GM19463 (cell line): ENCODE data around the gene FCER2.

ENCODE experiments used
- ATAC-seq: cut with Tn5 transposase; IDR thresholded peaks from one replicate; pipeline ENCODE4 v1.9.1; 2021; ENCODE audit warnings: mild to moderate bottlenecking, moderate library complexity; ENCODE audit not compliant: unreplicated experiment

The FCER2 gene

DNA sequence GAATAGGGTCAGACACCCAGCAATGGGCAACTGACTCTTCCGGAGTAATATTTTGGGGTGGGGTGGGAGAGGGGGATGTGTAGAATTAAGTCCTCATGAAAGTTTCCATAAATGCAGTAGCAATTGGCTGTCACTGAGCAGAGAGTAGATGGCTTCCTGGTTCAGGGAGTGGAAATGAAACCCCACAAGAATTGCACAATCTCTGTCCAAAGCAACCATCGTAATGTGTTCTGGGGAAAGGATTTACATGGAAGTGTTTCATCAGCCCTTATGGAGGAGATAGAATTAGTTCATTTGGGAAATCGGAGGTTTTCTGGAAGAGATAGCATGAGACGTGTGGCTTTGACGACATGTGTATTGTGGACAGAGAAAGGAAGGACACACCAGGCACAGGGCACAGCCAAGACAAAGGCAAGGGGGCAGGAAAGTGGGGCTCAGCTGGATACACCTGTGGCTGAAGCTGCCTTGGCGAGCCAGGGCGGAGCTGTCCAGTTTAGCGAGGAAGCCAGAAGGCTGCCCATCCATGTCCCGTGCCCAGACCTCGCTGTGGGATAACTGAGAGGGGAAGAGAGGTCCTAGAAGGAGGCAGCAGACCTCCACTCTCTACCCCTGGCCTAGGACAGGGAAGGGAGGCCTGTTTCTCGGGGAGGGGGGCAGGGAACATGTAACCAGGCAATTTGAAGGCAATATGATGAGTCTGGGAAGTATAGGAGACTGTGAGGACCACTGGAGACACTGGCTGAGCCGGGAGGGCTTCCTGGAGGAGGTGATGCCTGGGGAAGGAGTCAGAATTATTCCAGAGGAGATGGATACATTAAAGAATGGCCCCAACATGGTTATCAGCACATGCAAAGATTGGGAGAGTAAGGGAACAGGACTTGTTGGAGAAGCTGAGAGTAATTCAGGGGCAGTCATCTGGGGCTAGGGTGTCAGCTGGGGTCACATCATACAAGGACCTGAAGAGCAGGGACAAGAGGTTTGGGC lies 32.6 kb upstream of the FCER2 start:
- ATAC-seq = no peak

GRCh38 chr19:7733376-7733775 lies 31.4 kb upstream of the FCER2 start:
- ATAC-seq = no peak

DNA sequence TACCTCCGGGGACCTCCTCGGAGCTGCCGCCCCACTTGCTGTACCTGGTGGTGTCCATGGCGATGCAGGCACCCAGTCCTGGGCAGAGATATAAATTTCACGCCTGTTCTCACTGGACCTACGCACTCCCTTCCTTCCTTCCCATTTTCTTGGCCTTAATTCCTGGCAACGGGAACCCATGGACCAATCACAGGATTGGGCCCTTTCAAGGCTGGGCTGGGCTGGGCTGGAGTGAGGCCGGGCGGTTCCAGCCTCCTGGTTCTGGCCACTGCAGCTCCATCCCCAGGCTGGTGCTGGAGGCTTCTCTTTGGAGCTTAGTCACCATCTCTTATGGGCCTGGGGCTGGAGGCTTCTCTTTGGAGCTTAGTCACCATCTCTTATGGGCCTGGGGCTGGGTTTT lies 30.1 kb upstream of the FCER2 start, which contains the start of gene CLEC4G:
TSS of gene CLEC4G (minus strand) at position 66 of the 400 bp plus-strand sequence. CDS start at position 58, 8 bp downstream.
- no peak for ATAC-seq

DNA sequence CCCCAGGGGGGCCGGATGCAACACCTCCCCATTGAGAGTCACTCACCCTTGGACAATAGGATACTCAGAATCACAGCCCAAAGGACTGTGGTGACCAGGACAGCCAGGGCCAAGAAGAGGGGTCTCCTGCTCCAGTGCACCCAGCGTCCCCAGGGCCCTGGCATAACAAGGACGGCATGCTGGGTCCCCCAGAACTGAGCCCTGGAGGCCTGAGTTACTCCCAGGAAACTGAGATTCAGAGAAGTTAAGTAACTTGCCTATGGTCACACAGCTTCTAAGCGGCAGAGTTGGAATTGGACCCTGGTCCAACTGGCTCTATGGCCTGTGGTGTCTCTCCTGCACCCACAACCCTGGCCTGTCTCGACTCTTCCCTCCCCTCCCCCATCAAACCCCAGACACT lies 29.7 kb upstream of the FCER2 start:
- no peak for ATAC-seq

DNA sequence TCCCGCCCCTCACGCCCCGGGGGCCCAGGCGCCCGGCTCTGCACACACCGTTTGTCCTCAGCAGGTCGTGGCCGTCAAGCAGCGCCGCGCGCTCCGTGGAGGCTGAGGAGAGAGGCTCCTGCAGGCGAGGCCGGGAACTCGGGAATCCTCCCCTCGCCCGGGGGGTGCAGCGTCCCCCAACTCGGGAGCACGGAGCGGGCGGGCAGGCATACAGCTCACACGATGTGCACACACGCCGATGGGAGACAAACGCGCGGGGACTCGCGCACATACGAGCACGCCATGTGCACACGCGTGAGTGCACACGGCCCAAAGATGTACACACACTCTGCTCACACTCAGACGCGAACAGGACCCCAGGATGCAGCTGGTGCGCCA lies 29.3 kb upstream of the FCER2 start:
- ATAC-seq = no peak

GRCh38 chr19:7730286-7731217 lies 28.6 kb upstream of the FCER2 start:
- ATAC-seq = no peak

DNA sequence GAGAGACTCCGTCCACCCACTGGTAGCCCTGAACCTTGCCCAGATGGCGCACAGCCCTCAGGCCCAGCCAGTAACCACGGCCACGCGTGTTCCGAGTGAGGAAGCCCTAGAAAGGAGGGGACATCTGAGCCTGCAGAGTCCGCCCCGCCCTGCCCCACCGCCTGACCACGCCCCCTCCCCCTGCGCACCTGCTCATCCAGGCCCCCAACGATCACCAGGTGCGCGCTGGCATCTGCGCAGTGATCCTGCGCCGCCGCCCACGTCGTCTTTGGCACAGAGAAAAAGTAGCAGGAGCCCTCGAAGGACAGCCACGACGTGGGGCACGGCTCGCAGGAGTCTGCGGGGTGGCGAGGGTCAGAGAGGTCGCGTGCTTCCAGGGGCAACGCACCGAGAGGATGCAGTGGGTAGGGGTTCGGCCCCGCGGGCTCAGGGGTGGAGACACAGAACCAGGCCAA lies 27.9 kb upstream of the FCER2 start:
- no peak for ATAC-seq

GRCh38 chr19:7729211-7729610 lies 27.3 kb upstream of the FCER2 start:
- ATAC-seq = no peak

DNA sequence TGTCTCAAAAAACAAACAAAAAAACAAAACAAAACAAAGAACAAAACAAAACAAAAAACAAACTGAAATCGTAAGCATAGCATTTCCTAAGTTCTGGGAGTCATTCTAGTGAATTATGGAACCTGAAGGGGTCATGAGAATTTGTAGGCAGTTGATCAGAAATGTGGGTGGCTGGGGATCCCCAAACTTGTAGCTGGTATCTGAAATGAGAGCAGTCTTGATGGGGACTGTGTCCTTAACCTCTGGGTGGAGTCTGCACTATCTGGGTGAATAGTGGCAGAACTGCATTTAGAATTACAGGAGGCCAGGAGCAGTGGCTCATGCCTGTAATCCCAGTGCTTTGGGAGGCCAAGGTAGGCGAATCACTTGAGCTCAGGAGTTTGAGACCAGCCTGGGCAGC lies 23.9 kb upstream of the FCER2 start:
- ATAC-seq = no peak

DNA sequence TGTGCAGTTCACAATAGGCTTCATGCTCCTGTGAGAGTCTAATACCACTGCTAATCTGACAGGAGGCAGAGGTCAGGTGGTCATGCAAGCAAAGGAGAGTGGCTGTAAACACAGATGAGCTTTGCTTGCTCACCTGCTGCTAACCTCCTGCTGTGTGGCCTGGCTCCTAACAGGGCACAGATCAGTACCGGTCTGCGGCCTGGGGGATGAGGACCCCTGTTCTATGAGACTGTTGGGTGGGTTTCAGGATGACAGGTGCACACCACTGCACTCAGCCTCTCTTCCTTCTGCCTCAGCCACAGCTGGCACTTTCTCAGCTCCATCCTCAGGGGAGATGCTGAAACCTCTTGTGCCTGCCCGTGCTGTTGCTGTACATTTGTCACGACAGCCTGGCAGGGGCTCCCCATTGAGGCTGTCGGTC lies 20.3 kb upstream of the FCER2 start:
- ATAC-seq = no peak

- no peak for ATAC-seq
These were observed 18.4 kb upstream of the FCER2 start for GRCh38 chr19:7720351-7720750.

- no peak for ATAC-seq
These were observed 16.7 kb upstream of the FCER2 start for GRCh38 chr19:7718668-7719067.

DNA sequence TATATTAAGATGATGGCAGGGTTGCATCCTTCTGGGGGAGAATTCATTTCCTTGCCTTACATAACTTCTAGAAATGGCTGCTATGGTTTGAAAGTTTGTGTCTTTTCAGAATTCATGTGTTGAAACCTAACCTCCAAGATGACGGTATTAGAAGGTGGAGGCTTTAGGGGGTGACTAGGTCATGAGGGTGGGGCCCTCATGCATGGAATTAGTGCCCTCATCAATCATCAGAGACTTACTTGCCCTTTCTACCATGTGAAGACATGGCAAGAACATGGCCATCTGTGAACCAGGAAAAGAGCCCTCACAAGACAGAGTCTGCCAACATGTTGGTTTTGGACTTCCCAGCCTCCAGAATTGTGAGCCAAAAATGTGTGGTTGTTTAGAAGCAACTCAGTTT lies 14.8 kb upstream of the FCER2 start:
- ATAC-seq = no peak

GRCh38 chr19:7715671-7716070 lies 13.7 kb upstream of the FCER2 start:
- no peak for ATAC-seq

DNA sequence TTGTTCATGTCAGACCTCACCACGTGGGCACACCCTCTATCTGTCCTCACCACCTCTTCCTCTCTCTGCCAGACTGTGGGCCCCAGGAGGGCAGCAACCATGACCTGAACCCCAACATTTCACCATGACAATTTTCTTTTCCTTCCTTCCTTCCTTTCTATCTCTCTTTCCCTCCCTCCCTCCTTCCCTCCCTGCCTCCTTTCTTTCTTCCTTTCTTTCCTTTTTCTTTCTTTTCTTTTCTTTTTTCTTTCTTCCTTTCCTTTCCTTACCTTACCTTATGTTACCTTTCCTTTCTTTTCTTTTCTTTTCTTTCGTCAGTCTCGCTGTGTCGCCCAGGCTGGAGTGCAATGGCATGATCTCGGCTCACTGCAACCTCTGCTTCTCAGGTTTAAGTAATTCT lies 8.7 kb upstream of the FCER2 start:
- ATAC-seq = no peak

- no peak for ATAC-seq
These were observed 8.1 kb upstream of the FCER2 start for GRCh38 chr19:7709932-7710460.

DNA sequence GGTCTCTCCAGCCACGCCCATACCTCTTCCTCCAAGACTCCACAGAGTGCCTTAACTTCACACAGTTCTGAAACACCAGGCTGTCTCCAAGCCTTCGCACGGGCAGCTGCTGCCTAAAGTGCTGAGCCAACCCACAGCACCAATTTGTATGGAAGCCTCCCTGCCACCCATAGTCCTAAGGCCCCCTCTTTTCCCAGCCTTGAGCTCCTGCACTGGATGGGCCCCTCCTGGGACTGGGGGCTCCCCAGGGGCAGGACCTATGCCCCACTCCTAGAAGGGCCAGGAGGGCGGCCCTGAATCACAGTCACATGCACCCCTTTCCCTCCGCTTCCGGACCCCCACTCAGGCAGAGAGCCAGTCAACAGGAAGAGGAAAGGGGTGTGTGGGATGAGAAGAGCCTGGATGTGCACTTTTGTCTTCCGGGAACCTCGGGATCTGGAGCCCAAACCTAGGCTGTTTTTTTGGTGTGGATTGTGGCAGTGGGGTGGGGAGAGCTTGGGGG lies 5.1 kb upstream of the FCER2 start:
- no peak for ATAC-seq

GRCh38 chr19:7706188-7706954 lies 4.4 kb upstream of the FCER2 start:
- ATAC-seq = no peak

- ATAC-seq = peak; percentile 51
These were observed 3.7 kb upstream of the FCER2 start for GRCh38 chr19:7705387-7706187.
